ENCODE data around the gene CTSE. TPM values are rescaled to one million over a fixed set of nuclear protein-coding genes. Genes with fewer than 3 reads are reported as not detected.

The CTSE gene
- total and polyA plus RNA-seq, 2 experiments from 2014 or later: 65.9 to 86.0 TPM

GRCh38 chr1:206039046-206039973 is 15.6 kb upstream of the CTSE start:
- Histone ChIP-seq H3K36me3 (replicated peaks; ENCODE audit: insufficient read depth, low read depth) (no peaks in the 10 kb centered on the region), H4K20me1 (ENCODE audit: insufficient read depth, poor library complexity, severe bottlenecking) (no peaks in the 10 kb centered on the region), H3K4me2 (no peak overlapping the region), H3K9me3 (ENCODE audit: low read depth) (no peaks in the 10 kb centered on the region), H3K27me3 (no peaks in the 10 kb centered on the region), H3K27ac (no peak overlapping the region), H2AFZ (no peak overlapping the region), H3K9me2 (replicated peaks; ENCODE audit: insufficient read depth) (no peaks in the 10 kb centered on the region), H3K4me3 (no peak overlapping the region), H3K79me2 (no peaks in the 10 kb centered on the region), H3K4me1 (ENCODE audit: insufficient read depth) (no peaks in the 10 kb centered on the region)
- TF ChIP-seq CTCF (IDR thresholded peaks at IDR 0.05; ENCODE audit: poor library complexity) (no peak), EZH2 (IDR thresholded peaks at IDR 0.05; ENCODE audit: borderline replicate concordance) (no peak)
- WGBS (ENCODE audit: low lambda C conversion rate, missing lambda C conversion rate): 61% methylated on average over 7 of the region's 7 CpGs
- no peak for DNase-seq (ENCODE audit: low spot score)

- no peak overlapping the region for H3K4me3 ChIP-seq
- no peaks in the 10 kb centered on the region for H4K20me1 ChIP-seq (ENCODE audit: insufficient read depth, poor library complexity, severe bottlenecking)
- no peaks in the 10 kb centered on the region for H3K9me3 ChIP-seq (ENCODE audit: low read depth)
- H2AFZ ChIP-seq: no peak overlapping the region
- no peaks in the 10 kb centered on the region for H3K27me3 ChIP-seq
- H3K4me1 ChIP-seq (ENCODE audit: insufficient read depth): no peaks in the 10 kb centered on the region
- H3K36me3 ChIP-seq (replicated peaks; ENCODE audit: insufficient read depth, low read depth): no peaks in the 10 kb centered on the region
- no peak for DNase-seq (ENCODE audit: low spot score)
- TF ChIP-seq CTCF (IDR thresholded peaks at IDR 0.05; ENCODE audit: poor library complexity) (no peak), EZH2phosphoT487 (IDR thresholded peaks at IDR 0.05; ENCODE audit: low read depth, severe bottlenecking, unreplicated experiment) (no peak)
- H3K27ac ChIP-seq: no peak overlapping the region
- no peaks in the 10 kb centered on the region for H3K79me2 ChIP-seq
- H3K9me2 ChIP-seq (replicated peaks; ENCODE audit: insufficient read depth): no peaks in the 10 kb centered on the region
- H3K4me2 ChIP-seq: no peak overlapping the region
- WGBS (ENCODE audit: low lambda C conversion rate, missing lambda C conversion rate): 58% methylated on average over 9 of the region's 9 CpGs
Observed at GRCh38 chr1:206037581-206037980, 13.9 kb upstream of the CTSE start.

GRCh38 chr1:206036663-206037455 is 13.2 kb upstream of the CTSE start:
- no peak for DNase-seq (ENCODE audit: low spot score)
- no peaks in the 10 kb centered on the region for H3K79me2 ChIP-seq
- no peak overlapping the region for H3K4me2 ChIP-seq
- H3K9me3 ChIP-seq (ENCODE audit: low read depth): no peaks in the 10 kb centered on the region
- H3K4me1 ChIP-seq (ENCODE audit: insufficient read depth): no peaks in the 10 kb centered on the region
- no peaks in the 10 kb centered on the region for H3K27me3 ChIP-seq
- H3K36me3 ChIP-seq (replicated peaks; ENCODE audit: insufficient read depth, low read depth): no peaks in the 10 kb centered on the region
- H3K9me2 ChIP-seq (replicated peaks; ENCODE audit: insufficient read depth): no peaks in the 10 kb centered on the region
- no peak overlapping the region for H3K27ac ChIP-seq
- TF ChIP-seq EZH2phosphoT487 (IDR thresholded peaks at IDR 0.05; ENCODE audit: low read depth, severe bottlenecking, unreplicated experiment) (no peak), EZH2 (IDR thresholded peaks at IDR 0.05; ENCODE audit: borderline replicate concordance) (no peak), CTCF (IDR thresholded peaks at IDR 0.05; ENCODE audit: poor library complexity) (no peak)
- no peak overlapping the region for H3K4me3 ChIP-seq
- 74% methylated on average over 2 of the region's 2 CpGs for WGBS (ENCODE audit: low lambda C conversion rate, missing lambda C conversion rate)
- no peak overlapping the region for H2AFZ ChIP-seq
- no peaks in the 10 kb centered on the region for H4K20me1 ChIP-seq (ENCODE audit: insufficient read depth, poor library complexity, severe bottlenecking)

Data from hepatocyte (in vitro differentiated cells).